DMS53 treated with DMSO at 0.1 percent for 48 hours (cell line): ENCODE measurements around the gene CHIT1.

Source experiments
- DNase-seq: peaks from one replicate; lab custom pipeline; 2025; ENCODE audit not compliant: unreplicated experiment; lab: John Stamatoyannopoulos, UW

Gene CHIT1

DNA sequence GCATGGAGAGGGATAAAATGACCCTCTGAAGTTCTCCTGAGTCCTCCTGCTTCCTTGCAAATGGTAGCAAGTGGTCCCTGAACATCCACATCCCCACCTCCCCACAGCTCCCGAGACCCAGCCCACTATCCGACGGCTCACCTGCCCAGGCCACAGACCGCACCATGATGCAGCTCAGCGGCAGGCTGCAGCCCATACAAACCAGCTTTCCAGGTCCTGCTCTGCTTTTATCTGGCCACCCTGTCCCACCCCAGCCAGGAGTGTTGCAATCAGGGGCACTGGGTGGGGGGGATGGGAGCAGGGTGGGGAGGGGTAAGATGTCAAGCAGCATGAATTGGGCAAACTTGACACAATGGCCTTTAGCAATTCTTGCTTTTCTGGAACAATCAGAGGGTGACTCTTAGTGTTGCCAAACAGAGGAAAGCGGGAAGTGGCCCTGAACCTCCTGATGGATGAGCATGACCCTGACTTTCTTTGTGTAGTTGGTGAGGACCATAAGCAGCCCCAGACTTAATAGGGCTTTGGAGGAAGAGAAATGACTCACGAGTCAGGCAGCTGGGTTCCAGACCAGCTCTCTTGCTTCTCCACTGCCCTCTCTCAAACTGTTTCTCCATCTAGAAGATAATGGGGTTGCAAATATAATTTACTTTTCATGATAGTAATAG is at the start of gene CHIT1:
Gene CHIT1 (minus strand): TSS at position 203 of the 665 bp plus-strand sequence. CDS start 37 bp downstream, at position 166.
- DNase-seq, result no peak

DNA sequence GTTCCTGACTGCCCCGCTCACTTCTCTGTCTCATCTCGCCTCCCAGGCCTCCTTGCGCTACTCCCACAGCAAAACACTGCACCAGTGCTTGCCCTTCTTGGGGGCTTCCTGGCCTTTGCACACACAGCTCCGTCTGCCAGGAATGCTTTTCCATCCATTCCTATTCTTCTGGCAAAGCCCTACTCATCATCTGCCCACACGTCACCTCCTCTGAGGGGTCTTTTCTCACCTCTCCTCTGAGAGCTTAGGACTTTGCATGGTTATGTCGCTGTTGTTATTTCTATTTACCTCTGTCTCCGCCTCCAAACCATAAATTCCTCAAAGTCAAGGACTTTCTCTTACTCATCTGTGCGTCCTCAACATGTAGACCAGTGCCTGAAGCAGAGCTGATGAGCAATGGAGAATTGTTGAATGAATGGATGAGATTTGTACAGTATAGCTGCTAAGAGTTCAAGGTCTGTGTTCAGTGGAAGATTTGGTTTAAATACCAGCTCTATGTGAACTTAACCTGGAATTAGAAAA is 49.5 kb upstream of the CHIT1 start:
- no peak for DNase-seq

DNA sequence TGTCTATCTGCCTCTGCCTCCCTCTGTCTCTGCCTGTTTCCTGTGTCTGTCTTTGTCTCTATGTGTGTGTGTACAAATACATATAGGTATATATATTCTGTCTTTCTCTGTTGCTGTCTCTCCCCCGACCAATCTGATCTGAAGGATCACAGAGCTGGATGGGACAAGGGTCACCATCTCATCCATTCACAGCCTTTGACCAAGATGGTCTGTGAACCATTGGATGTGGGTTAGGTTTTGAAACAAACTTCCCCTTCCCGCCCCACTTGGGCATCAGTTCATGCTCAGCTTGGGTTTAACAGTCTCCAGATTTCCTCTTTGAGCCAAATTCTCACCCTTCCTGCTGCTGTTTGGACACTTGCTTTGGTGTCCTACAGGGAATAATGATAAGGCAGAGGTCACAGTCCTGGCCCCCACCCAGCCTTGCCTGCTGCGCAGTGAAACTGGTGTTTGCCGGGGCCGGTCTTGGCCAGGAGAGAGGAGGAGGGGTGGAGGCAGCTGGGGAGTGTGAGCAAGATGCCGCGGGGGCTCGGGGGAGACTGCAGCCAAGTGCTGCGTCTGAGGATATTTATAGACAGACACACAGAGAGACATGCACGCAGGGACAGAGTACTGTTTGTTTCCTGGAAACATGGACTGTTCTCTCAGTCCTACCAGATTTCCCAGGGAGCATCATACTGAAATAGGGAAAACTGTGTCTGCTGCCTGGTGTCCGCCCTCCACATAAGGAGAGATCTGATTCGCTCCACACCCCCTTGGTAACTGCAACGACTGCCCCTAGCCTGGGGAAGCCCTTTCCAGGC is 48.8 kb upstream of the CHIT1 start:
- peak; percentile 17 for DNase-seq

- no peak for DNase-seq
Measured at GRCh38 chr1:203276916-203277545, 47.6 kb upstream of the CHIT1 start.

GRCh38 chr1:203276408-203276807 is 46.9 kb upstream of the CHIT1 start:
- DNase-seq, result no peak

GRCh38 chr1:203275656-203276272 is 46.3 kb upstream of the CHIT1 start:
- no peak for DNase-seq

DNA sequence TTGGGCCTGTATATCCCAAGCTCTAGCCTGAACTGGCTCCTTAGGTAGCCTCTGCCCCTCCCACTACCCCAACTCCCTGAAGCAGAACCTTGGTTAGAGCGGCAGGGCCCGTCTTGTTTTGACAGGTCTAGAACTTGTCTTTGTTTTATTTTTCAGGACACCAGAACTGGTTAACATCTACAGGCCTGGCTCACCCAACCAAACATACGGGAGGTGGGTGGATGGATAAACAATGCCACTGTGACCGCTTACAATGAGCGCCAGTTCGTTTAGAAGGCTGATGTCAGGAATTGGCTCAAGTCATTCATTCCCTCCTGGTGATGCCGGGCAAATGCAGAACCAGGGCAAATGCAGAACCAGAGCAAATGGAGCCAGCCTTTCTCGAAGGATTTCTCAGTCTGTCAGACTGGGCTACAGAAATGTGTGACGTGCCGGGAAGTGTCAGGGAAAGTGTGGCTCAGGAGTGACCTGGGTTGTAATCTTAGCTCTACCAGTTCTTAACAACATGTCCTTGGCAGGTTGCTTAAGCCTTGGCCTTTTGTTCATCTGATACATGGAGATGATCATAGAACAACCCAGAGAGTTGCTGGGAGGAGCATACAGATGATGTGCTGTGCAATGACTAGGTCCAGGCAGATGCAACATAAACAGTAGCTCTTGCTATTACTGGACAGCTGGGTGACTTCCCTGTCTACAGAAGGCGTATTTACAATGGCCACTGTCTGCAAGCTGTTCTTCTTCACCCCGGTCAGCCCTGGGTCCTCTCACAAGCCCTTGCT is 45.3 kb upstream of the CHIT1 start:
- peak; percentile 31 for DNase-seq

DNA sequence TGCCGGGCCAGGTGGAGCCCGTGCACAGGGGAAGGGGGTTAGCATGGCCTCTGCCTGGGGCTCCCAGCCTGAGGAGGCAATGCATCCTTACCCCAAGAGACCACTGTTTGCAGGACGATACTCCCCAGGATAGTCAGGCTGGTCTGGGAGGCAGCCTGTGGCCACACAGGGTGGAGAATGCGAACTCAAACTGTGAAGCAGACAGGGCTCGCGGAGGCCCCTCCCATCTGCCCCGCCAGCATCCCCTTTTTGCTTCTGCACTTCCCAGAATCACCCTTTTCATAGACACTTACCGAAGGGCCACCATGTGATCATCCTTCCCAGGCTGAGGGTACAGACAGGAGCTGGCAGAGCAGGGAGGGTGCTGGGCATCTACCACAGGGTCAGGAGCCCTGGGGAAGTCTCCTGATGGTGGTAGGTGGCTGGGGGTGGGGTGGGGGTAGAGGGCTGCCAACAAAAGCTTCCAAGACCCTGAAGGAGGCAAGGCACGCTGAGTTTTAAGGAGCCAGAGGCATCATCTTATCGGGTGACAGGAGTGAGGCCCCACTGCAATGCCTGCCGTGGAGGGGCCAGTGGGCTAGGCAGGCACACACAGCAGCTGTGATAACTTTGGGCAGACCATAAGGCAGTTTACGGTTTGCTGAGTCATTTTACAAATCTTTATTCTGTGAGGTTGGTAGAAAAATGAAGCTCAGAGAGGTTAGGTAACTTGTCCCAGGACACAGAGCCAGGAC is 44.6 kb upstream of the CHIT1 start:
- no peak for DNase-seq

GRCh38 chr1:203273206-203273868 is 43.9 kb upstream of the CHIT1 start:
- DNase-seq, result peak; percentile 96

DNA sequence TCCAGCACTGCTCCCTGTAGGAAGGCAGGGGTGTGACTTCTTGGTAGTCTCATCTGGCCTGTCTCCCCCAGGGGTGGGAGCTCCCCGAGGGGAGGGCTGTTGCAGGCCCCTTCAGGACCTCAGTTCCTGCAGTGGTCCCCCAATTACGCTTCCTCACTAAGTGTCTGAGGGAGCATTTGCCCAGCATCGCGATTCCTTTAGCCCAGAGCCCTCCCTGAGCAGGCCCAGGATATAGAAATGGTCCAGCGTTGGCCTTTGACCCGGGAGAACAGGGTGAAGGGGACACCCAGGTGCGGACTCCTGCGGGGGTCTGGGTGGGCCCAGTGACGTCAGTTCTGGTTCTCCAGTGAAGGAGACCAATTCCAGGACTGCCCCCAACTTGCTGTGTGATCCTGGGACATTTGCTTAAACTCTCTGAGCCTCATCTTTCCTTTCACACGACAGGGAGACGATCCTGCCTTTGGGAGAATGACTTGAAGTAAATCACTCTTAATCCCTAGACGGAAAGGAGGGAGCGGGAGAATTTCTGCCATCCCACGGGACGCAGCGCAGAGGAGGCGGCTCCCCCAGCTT is 43.2 kb upstream of the CHIT1 start:
- DNase-seq, result no peak

DNA sequence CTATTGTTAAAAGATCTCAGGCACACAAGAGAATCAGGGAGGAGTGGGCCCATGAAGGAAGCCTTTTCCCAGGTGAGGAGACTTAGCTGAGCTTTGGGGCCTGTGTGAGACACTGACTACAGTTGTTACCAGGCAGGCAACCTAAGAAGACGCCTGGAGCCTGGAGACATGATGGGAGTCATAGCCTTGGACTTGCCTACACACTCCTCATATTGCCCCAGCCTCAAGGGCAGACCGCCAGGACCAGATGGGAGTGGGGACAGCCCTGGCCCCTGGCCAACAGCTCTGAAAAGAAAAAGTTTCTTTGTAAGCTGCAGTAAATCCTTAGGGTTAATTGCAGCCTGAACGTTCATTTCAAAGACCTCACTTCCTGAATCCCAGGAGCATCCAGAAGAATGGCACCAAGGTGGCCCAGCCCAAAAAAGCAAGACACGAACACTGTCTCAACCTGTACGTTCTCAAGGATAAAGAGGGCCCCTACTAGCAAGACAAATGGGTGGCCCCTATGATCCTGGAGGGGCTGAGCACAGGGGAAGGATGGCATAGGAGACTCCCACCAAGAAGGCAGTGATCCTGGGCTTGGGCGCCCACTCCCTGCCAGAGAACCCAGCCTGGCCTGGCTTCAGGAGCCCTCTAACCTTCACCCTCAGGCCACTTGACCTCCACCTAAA is 42.6 kb upstream of the CHIT1 start:
- no peak for DNase-seq

DNA sequence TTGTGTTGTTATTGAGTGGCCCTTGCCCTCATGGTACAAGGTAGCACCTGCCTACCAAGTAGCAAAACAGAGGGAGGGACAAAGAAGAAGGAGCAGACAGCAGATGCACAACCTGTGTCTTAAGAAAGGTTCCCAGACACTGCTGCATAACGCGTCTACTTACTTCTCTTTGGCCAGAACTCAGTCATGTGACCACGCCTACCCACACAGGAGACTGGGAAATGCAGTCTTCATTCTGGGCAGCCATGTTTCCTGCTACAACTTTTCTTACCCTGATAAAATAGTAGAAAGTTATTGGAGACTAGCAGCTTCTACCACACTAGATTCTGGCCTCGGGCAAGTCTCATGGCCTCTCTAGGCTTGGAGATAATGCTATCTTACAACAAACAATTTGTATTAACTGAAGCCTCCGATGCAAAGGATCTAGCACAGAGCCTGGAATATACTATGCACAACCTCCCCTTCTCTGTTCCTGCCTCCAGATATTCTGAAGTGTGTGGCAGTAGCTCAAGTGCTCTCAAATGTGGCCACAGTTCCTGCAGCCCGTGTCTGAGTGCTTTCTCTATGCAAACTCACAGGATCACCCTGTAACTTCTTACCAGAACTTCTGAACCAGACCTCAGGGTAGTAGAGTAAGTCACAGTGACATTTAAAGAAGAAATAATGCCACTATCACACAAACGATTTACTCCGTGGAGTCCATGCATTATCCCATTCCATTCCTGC is 41.7 kb upstream of the CHIT1 start:
- DNase-seq, result no peak

- no peak for DNase-seq
Measured at GRCh38 chr1:203270448-203270847, 41.0 kb upstream of the CHIT1 start.

- no peak for DNase-seq
Measured at GRCh38 chr1:203269654-203270020, 40.2 kb upstream of the CHIT1 start.

DNA sequence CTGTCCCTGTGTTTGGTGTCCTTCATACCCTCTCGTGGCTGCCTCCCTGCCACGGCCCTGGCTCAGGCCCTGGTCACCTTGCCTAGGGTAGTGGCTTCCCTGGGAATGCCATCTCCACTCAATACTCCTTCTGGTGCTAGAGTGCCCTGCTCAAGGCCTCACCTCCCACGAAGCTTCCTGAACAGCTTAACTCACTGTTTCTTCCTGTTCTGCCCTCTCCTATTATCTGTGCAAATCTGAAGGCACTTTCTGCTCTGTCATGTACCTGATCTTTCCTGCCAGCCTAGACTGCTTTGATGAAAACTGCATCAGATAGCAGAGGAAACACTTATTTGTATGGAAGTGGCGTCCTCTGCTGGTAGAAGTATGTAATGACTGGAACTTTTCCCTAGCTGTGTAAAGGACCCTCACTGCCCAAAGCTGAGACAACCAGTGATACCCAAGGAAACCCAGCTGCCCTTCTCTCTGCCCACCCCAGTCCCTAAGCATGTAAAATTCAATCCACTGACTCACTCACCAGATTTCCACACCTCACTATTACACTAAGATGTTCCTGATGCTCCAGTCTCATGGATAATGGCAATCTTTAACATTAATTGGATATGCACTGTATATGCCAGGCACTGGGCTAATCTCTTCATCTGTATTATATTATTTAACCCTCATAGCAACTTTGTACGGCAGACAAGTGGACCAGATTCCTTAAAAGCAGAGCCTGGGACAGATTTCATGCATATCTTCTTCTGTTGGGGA is 39.6 kb upstream of the CHIT1 start:
- DNase-seq, result peak; percentile 87

DNA sequence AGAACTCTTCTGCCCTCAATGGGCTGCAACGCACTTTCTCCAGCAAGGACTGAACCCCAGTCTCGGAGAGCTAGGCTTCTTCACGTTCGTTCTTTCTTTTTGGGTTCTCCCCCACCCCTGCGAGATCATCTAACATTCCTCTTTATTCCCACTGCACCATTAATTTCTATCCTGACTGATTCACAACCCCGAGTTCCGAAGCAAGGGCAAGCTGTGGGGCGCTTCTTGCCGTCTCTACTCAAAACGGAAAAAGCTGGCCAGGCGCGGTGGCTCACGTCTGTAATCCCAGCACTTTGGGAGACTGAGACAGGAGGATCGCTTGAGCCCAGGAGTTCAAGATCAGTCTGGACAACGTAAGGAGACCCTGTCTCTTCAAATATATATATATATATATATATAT is 38.4 kb upstream of the CHIT1 start:
- no peak for DNase-seq

DNA sequence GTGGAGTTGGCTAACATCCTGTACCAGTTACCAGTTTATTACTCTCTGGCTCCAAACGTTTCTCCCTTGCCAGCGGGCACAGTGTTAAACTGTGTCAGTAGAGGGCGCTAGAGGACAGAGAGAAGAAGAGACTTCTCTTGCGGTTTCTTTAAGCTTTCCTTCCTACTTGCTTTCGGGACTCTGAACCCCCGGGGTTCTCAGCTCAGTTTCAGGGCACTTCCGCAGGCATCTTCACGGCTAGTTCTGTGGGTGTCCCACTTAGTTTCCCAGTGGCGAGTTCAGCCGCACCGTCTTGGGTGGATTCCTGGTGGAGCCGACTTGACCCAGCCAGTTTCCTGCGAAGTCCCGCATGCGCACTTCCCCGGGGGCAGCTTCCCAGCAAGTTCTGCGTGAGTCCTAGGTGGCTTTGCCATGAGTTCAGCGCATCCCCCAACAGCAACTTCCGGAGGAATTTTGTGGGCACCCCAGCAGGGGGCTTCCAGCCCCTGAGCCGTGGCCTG is 37.9 kb upstream of the CHIT1 start:
- peak; percentile 93 for DNase-seq
